Pancreas (tissue), 10 donors: ENCODE data around the gene HAUS7. TPM values are rescaled to one million over a fixed set of nuclear protein-coding genes. Genes with fewer than 3 reads are reported as not detected.

Experiments
- ATAC-seq, 4 donors: fragments of 200-7000 bp; cut with Tn5 transposase; one replicate each; pipeline versions ENCODE4 v1.8.0 to v1.9.1; 2020; ENCODE audit warnings: mild to moderate bottlenecking in 4 of 4, moderate library complexity in 4 of 4
- DNase-seq, 6 donors: peaks; one replicate each; pipeline ENCODE4 v3.0.0-alpha.2; 2020
- FAIRE-seq: peaks from 2 replicates; lab custom pipeline; 2012; peaks lifted over from hg19 to GRCh38; lab: Jason Lieb, UNC
- H3K27ac ChIP-seq, 4 donors: fragments of 200-600 bp; sonication (generic); 1 replicate in 3 of 4; 2 replicates in 1 of 4; pipeline versions ENCODE4 v1.5.0 to v1.8.0; 2020
- H3K27me3 ChIP-seq, 4 donors: fragments of 200-600 bp; one replicate each; pipeline ENCODE4 v1.8.0; 2021
- H3K36me3 ChIP-seq, 3 donors: fragments of 200-600 bp; sonication (generic) in 1 of 3; one replicate each; pipeline versions ENCODE4 v1.5.0 to v1.8.0; 2020 to 2021
- H3K4me1 ChIP-seq, 3 donors: fragments of 200-600 bp; one replicate each; pipeline ENCODE4 v1.8.0; 2021
- H3K4me3 ChIP-seq, 4 donors: fragments of 200-600 bp; sonication (generic) in 2 of 4; one replicate each; pipeline versions ENCODE4 v1.5.0 to v1.8.0; 2020 to 2021
- H3K9me3 ChIP-seq, 4 donors: fragments of 200-600 bp; one replicate each; pipeline ENCODE4 v1.8.0; 2021
- WGBS, 2 donors: extraction: QIAGEN DNeasy Blood & Tissue Kit; methylation state at CpG; one replicate each; pipeline ENCODE4 v1.1.7; 2013; 5-methylcytosine and 5-hydroxymethylcytosine counted together
- intact Hi-C, 3 donors: fragments of 100-400 bp; cut with DNase I; formaldehyde crosslinking; loops; one replicate each; pipeline versions ENCODE4 v1.11.1 to v1.14.2; 2022
- polyA plus RNA-seq, 2 donors: library from polyadenylated mRNA; stranded (reverse); fragments of 200-250 nt; gene quantifications; one replicate each; pipeline ENCODE4 v1.2.3, GENCODE V29; 2013
- total RNA-seq, 6 donors: library from RNA; stranded (reverse); fragmentation: NEBNext Ultra II Directional in 4 of 6; extraction: Animal tissue kit (Norgen Biotek cat#: 25700) in 4 of 6; gene quantifications; one replicate each; pipeline versions ENCODE4 v1.2.1 to v1.2.4, GENCODE V29; 2021 to 2023
- TF ChIP-seq, protein P1 (sequence below), 4 donors: fragments of 200-600 bp; sonication (generic) in 3 of 4; IDR thresholded peaks; one replicate each; pipeline versions ENCODE4 v1.5.0 to v1.8.0; 2021; ENCODE audit warnings: antibody characterized with exemption in 4 of 4
- donor health status: healthy with polysubstance abuse.
- donor health status: DM: no; HTN: no; CAD: no; lungs with moderate emphysema.
- donor health status: DM: no; HTN: no; CAD: no.
- donor health status: control.
- donor health status: control.
- donor health status: Bipolar disorder and iron deficiency.
- donor health status: DM: yes; HTN: yes; CAD: no.
- donor health status: DM: no; HTN: no; CAD: no.
- donor health status: DM: no; HTN: no; CAD: no.
- donor health status: DM: yes; HTN: yes; CAD: no.

Gene HAUS7
- total and polyA plus RNA-seq, 8 donors, result 4.9 to 44.1 (median 9.5) TPM

DNA sequence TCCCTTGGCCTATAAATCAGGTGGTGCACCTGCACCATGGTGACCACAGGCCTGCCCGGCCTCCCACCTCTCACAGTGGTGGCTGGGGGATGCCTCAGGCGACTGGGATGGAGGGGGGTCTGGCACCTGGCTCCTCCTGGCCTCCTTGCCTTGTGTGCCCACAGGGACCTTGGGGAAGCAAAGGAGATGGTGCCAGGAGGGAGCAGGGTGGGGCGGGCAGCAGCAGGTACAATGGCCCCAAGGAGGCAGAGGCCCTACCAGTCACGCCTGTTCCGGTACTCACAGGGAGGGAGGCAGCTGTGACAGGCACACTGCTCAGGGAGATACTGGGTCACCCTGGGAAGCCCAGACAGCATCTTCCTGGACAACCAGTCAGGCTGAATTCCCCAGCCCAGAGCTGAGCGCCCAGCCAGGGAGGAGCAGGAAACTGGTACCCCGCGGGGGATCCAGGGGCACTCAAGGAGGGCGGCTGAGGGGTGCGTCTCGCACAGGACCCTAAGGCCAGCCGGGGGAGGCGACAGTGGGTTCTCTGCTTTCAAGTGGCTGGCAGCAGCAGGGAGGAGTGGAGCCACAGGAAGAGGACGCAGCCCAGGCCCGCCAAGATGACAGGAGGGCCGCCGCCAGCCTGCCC is 23.3 kb downstream of the HAUS7 start:
- Histone ChIP-seq H3K27ac (no peak overlapping the region), H3K36me3 (no peaks in the 10 kb centered on the region), H3K4me1 (no peaks in the 10 kb centered on the region), H3K4me3 (no peak overlapping the region), H3K27me3 (no peaks in the 10 kb centered on the region), H3K9me3 (no peaks in the 10 kb centered on the region)
- intact Hi-C loops, result no loop called here
- TF ChIP-seq, protein P1, sequence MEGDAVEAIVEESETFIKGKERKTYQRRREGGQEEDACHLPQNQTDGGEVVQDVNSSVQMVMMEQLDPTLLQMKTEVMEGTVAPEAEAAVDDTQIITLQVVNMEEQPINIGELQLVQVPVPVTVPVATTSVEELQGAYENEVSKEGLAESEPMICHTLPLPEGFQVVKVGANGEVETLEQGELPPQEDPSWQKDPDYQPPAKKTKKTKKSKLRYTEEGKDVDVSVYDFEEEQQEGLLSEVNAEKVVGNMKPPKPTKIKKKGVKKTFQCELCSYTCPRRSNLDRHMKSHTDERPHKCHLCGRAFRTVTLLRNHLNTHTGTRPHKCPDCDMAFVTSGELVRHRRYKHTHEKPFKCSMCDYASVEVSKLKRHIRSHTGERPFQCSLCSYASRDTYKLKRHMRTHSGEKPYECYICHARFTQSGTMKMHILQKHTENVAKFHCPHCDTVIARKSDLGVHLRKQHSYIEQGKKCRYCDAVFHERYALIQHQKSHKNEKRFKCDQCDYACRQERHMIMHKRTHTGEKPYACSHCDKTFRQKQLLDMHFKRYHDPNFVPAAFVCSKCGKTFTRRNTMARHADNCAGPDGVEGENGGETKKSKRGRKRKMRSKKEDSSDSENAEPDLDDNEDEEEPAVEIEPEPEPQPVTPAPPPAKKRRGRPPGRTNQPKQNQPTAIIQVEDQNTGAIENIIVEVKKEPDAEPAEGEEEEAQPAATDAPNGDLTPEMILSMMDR (IDR thresholded peaks at IDR 0.05), result no peak
- 84 to 92% methylated on average over 16 to 17 of the region's 17 CpGs for WGBS, 2 donors
- ATAC-seq (no peak), DNase-seq (peak in 1 of 6 donors; percentile 72), FAIRE-seq (no peak)

DNA sequence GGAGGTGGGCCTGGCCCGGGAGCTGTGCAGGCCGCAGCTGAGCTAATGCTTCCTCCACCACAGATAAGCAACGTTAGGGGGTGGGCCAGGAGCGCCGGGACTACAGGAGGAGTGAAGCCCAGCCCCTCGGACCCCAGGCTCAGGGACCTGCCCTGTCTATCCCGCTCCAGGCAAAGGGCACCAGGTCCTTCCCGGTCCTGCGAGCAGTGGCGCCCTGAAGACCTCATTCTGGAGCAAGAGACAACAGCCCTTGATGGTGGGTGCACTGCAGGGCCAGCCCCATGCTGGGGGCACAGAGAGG is 23.8 kb downstream of the HAUS7 start:
- Histone ChIP-seq H3K27me3 (no peaks in the 10 kb centered on the region), H3K27ac (no peak overlapping the region), H3K9me3 (no peaks in the 10 kb centered on the region), H3K4me3 (no peak overlapping the region), H3K4me1 (no peaks in the 10 kb centered on the region), H3K36me3 (no peaks in the 10 kb centered on the region)
- WGBS, 2 donors, result 70 to 72% methylated on average over 10 of the region's 10 CpGs
- DNase-seq (peak in 1 of 6 donors; percentile 67), FAIRE-seq (no peak), ATAC-seq (no peak)
- TF ChIP-seq, protein P1 (IDR thresholded peaks at IDR 0.05), result no peak
- intact Hi-C loops, result no loop called here

DNA sequence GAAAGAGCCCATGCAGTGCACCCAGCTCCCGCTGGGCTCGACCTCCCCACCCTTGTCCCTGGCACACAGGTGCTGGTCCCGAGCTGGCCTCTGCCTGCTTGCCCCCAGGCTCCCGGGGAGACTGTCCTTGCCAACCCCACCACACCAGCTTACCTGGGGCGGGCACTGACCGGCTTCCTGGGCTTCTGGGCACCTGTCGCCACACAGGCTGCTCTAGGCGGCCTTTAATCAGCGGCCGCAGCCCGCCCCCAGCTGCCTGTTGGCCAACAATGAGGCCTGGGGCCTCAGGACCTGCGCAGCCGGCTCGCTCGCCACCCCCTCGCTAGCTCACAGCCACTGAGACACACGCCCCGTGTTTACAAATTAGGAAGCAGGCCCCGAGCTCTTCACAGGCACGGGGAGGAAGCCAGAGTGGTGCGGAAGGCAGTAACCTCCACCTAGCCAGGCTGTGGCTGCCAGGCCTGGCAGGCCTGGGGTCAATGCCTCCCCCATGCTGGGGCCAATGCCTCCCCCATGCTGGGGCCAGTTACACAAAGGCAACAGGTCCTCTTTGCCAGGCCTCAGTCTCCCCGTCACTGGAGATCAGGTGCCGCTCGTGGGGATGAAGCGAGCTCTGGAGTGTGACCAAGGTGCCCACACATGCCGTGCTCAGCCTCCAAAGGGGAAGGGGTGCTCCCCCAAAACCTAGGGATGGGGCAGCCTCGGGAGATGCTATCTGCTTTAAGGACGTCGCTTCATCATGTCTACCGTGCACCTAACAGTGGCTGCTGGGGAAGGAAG is 24.3 kb downstream of the HAUS7 start, which contains the start of gene TREX2:
Gene TREX2, minus strand, starts transcription at position 201 of the 780 bp plus-strand sequence. CDS start 626 bp downstream, outside the sequence.
- intact Hi-C loops, result no loop called here
- Histone ChIP-seq H3K36me3 (no peaks in the 10 kb centered on the region), H3K4me1 (no peaks in the 10 kb centered on the region), H3K9me3 (no peaks in the 10 kb centered on the region), H3K27ac (no peak within 1 kb of the TSS), H3K27me3 (no peaks in the 10 kb centered on the region), H3K4me3 (no peak within 1 kb of the TSS)
- TF ChIP-seq, protein P1 (IDR thresholded peaks at IDR 0.05), result no peak
- FAIRE-seq, result no peak
- DNase-seq, result peak in 1 of 6 donors; percentile 68
- ATAC-seq, result no peak
- 71 to 76% methylated on average over 28 to 30 of the region's 30 CpGs for WGBS, 2 donors

DNA sequence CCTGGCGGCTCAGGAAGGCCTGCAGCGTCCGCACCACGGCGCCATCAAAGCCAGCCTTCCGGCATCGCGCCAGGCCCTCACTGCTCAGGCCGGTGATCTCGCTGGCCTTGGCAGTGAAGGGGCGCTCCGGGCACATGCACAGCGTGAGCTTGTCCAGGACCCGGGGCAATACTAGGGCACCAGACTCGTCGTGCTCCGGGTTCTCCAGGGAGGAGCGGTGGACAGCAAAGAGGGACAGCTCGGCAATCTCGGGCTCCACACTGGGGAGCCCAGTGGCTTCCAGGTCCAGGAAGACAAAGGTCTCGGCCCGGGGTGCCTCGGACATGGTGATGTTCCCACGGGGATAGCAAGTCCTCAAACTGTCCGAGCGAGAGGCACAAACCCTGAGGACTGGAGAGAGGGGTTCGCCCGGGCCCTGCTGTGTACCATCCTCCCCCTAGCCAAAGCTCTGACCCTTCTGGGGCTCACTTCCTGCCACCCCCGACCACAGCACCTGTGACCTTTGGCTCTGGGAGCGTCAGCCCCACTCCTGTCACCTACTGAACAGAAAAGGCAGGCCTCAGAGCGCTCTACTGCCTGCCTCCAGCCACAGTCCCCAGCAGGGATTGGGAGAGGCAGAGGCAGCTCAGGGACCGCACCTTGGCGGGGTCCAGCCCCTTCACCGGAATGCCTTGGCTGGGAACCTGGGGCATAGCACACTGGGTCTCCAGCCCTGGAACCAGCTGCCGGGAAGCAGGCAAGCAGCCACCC is 25.1 kb downstream of the HAUS7 start:
- peaks cover 0 to 3% (median under 1%) of the 10 kb centered on the region in 4 donors for H3K27me3 ChIP-seq
- TF ChIP-seq, protein P1 (IDR thresholded peaks at IDR 0.05), result no peak
- 82 to 89% methylated on average over 29 to 35 of the region's 35 CpGs for WGBS, 2 donors
- no peak overlapping the region for H3K4me3 ChIP-seq
- peak in 1 of 4 donors; percentile 7 for ATAC-seq
- no peaks in the 10 kb centered on the region for H3K4me1 ChIP-seq
- no peaks in the 10 kb centered on the region for H3K36me3 ChIP-seq
- no peak overlapping the region for H3K27ac ChIP-seq
- no peak for FAIRE-seq
- intact Hi-C loops, result no loop called here
- peak in 2 of 6 donors; percentile 48 to 68 for DNase-seq
- no peaks in the 10 kb centered on the region for H3K9me3 ChIP-seq
